Natural killer cell (primary cell): ENCODE measurements around the gene LTV1. TPM values are rescaled to one million over a fixed set of nuclear protein-coding genes. Genes with fewer than 3 reads are reported as not detected.

ENCODE experiments used
- ATAC-seq, 3 donors: fragments of 150-1000 bp in 2 of 3; fragments of 200-7000 bp in 1 of 3; cut with Tn5 transposase; 1 replicate in 1 of 3; 2 replicates in 2 of 3; pipeline ENCODE4 v1.10.0; 2021; ENCODE audit warnings: mild to moderate bottlenecking in 2 of 3, moderate library complexity in 2 of 3
- DNase-seq, 2 donors: peaks; one replicate each; pipeline versions ENCODE4 v3.0.0 to v3.0.0-alpha.2; 2013 to 2021; ENCODE audit warnings: mixed read lengths in 1 of 2
- H3K27ac ChIP-seq: one replicate; pipeline ENCODE4 v1.5.1; 2013; ENCODE audit warnings: mild to moderate bottlenecking, low read length
- H3K27me3 ChIP-seq: one replicate; pipeline ENCODE4 v1.6.1; 2013; ENCODE audit warnings: low read length; ENCODE audit not compliant: control insufficient read depth, insufficient read depth
- H3K36me3 ChIP-seq: one replicate; pipeline ENCODE4 v1.6.1; 2013; ENCODE audit warnings: low read length; ENCODE audit not compliant: control insufficient read depth, insufficient read depth
- H3K4me1 ChIP-seq: one replicate; pipeline ENCODE4 v1.6.1; 2013; ENCODE audit warnings: low read length; ENCODE audit not compliant: control insufficient read depth, insufficient read depth
- H3K4me3 ChIP-seq: one replicate; pipeline ENCODE4 v1.5.1; 2013; ENCODE audit warnings: low read length
- H3K9me3 ChIP-seq: one replicate; pipeline ENCODE4 v1.6.1; 2013; ENCODE audit warnings: low read length; ENCODE audit not compliant: control insufficient read depth, insufficient read depth
- H3K27ac Mint-ChIP-seq, 2 donors: one replicate each; pipeline ENCODE4 v1.8.0; 2022; ENCODE audit warnings: mild to moderate bottlenecking in 2 of 2, mixed read lengths in 2 of 2, moderate library complexity in 1 of 2
- H3K27me3 Mint-ChIP-seq, 2 donors: one replicate each; pipeline ENCODE4 v1.8.0; 2022; ENCODE audit warnings: low read depth in 2 of 2, mixed read lengths in 2 of 2
- H3K36me3 Mint-ChIP-seq: one replicate; pipeline ENCODE4 v1.8.0; 2022; ENCODE audit warnings: mixed read lengths
- H3K4me1 Mint-ChIP-seq, 2 donors: one replicate each; pipeline ENCODE4 v1.8.0; 2022; ENCODE audit warnings: mixed read lengths in 2 of 2
- H3K4me3 Mint-ChIP-seq: one replicate; pipeline ENCODE4 v1.8.0; 2022; ENCODE audit warnings: mild to moderate bottlenecking, moderate library complexity, mixed read lengths
- H3K9me3 Mint-ChIP-seq, 2 donors: one replicate each; pipeline ENCODE4 v1.8.0; 2022; ENCODE audit warnings: mixed read lengths in 2 of 2
- WGBS: methylation state at CpG from one replicate; pipeline ENCODE4 v1.1.7; 2013; ENCODE audit warnings: missing lambda C conversion rate; ENCODE audit not compliant: insufficient coverage; 5-methylcytosine and 5-hydroxymethylcytosine counted together
- intact Hi-C: fragments of 100-400 bp; cut with micrococcal nuclease; formaldehyde crosslinking; loops from one replicate; pipeline ENCODE4 v1.14.2; 2022
- total RNA-seq, 4 donors: library from RNA; stranded (reverse); fragments of 120-200 nt in 1 of 4; gene quantifications; one replicate each; pipeline versions ENCODE4 v1.2.3 to v1.2.4, GENCODE V29; 2013 to 2022
- TF ChIP-seq, protein P1 (sequence below): fragments of 200-600 bp; IDR thresholded peaks from one replicate; pipeline ENCODE4 v1.8.0; 2022; ENCODE audit warnings: antibody characterized with exemption

The LTV1 gene
- total RNA-seq, 3 donors from 2014 or later (not counting 1 experiment from before 2014, with no cell fraction given) = 21.7 to 24.7 (median 21.7) TPM

DNA sequence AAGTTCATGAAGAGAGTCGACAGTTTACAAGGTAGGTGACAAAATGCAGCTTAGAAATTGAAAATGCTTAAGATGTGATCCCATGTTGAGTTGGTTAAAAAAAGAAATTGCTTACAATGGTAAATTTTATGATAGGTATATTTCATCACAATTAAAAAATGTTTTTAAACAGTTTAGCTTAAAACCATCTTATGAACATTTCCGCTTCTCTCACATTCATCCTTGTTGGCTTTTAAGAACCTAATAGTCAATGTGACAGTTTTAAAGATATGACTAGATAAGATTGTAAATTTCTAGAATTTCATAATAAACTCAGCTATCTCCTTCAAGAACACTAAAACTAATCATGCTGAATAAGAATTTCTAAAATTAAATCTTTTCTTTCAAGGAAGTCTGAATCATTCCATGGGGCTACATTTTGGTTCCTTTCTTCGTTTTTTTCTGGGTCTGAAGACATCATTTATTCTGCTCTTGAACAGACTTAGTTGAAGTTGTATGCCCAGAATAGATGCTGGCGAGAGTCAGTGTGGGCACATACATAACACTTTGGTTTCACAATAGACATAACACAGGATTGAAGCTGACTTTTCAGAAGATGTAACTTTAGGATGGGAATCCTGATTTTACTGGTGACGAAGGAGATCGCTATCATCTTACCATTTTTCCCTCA, 35.9 kb upstream of the LTV1 start:
- Mint-ChIP-seq H3K27me3 (no peaks in the 10 kb centered on the region), H3K4me3 (no peak overlapping the region), H3K27ac (no peak overlapping the region), H3K4me1 (peaks cover 0 to 6% of the 10 kb centered on the region in 2 donors), H3K36me3 (no peaks in the 10 kb centered on the region), H3K9me3 (no peaks in the 10 kb centered on the region)
- no peaks in the 10 kb centered on the region for H3K4me1 ChIP-seq
- no peak overlapping the region for H3K4me3 ChIP-seq
- 85% methylated on average over 5 of the region's 6 CpGs for WGBS
- no peaks in the 10 kb centered on the region for H3K9me3 ChIP-seq
- TF ChIP-seq, protein P1, sequence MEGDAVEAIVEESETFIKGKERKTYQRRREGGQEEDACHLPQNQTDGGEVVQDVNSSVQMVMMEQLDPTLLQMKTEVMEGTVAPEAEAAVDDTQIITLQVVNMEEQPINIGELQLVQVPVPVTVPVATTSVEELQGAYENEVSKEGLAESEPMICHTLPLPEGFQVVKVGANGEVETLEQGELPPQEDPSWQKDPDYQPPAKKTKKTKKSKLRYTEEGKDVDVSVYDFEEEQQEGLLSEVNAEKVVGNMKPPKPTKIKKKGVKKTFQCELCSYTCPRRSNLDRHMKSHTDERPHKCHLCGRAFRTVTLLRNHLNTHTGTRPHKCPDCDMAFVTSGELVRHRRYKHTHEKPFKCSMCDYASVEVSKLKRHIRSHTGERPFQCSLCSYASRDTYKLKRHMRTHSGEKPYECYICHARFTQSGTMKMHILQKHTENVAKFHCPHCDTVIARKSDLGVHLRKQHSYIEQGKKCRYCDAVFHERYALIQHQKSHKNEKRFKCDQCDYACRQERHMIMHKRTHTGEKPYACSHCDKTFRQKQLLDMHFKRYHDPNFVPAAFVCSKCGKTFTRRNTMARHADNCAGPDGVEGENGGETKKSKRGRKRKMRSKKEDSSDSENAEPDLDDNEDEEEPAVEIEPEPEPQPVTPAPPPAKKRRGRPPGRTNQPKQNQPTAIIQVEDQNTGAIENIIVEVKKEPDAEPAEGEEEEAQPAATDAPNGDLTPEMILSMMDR = no peak
- no peak for ATAC-seq
- H3K27ac ChIP-seq = no peak overlapping the region
- no peaks in the 10 kb centered on the region for H3K27me3 ChIP-seq
- intact Hi-C loops = no loop called here
- no peak for DNase-seq
- H3K36me3 ChIP-seq = peaks cover 1% of the 10 kb centered on the region

DNA sequence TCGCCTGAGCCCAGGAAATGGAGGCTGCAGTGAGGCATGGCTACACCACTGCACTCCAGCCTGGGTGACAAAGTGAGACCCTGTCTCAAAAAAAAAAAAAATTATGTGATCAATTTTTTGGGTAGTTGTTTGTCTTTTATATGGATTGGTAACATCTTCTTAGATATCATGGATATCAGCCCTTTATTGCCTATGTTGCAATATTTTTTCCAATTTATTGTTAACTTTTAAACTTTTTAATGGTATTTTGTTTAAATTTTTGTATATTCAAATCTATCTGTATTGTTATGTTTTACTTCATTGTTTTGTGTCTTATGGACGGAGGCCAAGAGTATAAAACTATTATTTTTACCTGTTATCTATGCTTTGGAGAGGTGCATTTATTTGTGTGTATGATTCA, 32.4 kb upstream of the LTV1 start:
- WGBS = 100% methylated on average over 1 of the region's 2 CpGs
- no peak for ATAC-seq
- no peaks in the 10 kb centered on the region for H3K4me1 ChIP-seq
- no peaks in the 10 kb centered on the region for H3K27me3 ChIP-seq
- Mint-ChIP-seq H3K27ac (no peak overlapping the region), H3K36me3 (no peaks in the 10 kb centered on the region), H3K4me3 (no peak overlapping the region), H3K4me1 (peaks cover 0 to under 1% of the 10 kb centered on the region in 2 donors), H3K27me3 (no peaks in the 10 kb centered on the region), H3K9me3 (no peaks in the 10 kb centered on the region)
- DNase-seq = no peak
- H3K4me3 ChIP-seq = no peak overlapping the region
- H3K36me3 ChIP-seq = peaks cover 1% of the 10 kb centered on the region
- H3K27ac ChIP-seq = no peak overlapping the region
- H3K9me3 ChIP-seq = no peaks in the 10 kb centered on the region
- intact Hi-C loops = no loop called here
- TF ChIP-seq, protein P1 = no peak

DNA sequence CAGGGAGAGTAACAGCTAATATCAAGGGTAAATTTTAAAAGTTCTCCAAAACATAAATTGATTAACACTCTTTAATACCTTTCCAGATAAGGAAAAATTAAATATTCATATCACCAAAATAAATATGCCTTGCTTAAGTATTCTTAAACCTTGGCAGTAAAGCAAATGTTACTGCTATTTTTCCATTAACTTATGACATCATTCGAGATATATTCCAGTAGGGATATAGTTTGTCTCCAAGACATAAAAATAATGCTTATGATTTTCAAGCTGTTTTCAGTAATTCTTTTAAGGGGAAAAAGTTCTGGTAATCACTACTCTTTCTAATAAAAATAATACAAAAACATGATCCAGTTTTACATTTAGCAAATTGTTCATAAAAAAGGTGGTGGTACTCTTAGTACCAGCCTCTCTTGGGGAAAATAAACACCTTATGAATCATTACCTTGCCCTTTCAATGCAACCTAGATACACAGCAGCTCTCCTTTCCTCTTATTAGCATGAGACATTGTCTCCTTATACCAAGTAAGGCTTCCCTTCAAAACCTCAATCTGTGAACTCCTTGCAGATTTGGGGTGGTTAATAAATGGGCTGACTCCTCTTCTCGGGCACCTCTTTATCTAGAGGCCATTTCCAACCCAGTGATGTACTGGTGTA, 31.5 kb upstream of the LTV1 start:
- Mint-ChIP-seq H3K36me3 (no peaks in the 10 kb centered on the region), H3K27me3 (no peaks in the 10 kb centered on the region), H3K27ac (no peak overlapping the region), H3K4me3 (no peak overlapping the region), H3K9me3 (no peaks in the 10 kb centered on the region), H3K4me1 (no peaks in the 10 kb centered on the region)
- no CpG with 5 or more reads among the region's 2 CpGs for WGBS
- DNase-seq (no peak), ATAC-seq (no peak)
- intact Hi-C loops = no loop called here
- H3K4me3 ChIP-seq = no peak overlapping the region
- H3K9me3 ChIP-seq = no peaks in the 10 kb centered on the region
- TF ChIP-seq, protein P1 = no peak
- H3K36me3 ChIP-seq = peaks cover 1% of the 10 kb centered on the region
- H3K27ac ChIP-seq = no peak overlapping the region
- H3K27me3 ChIP-seq = no peaks in the 10 kb centered on the region
- H3K4me1 ChIP-seq = no peaks in the 10 kb centered on the region
